ENCODE data around the gene HEPHL1.
A peak's percentile ranks its signal among the peaks of the same experiment; 100 is the strongest.
"Not testable (repeated sequence)": the region's sequence is repeated elsewhere in the genome, so short reads cannot be mapped to it uniquely, and the experiment has no call there.

HEPHL1 gene

GRCh38 chr11:94089341-94089740 lies 68.2 kb downstream of the HEPHL1 start:
- DNase-seq (ENCODE audit: low read depth, low spot score): no peak

- DNase-seq (ENCODE audit: low read depth, low spot score): no peak
Measured at GRCh38 chr11:94090401-94090800, 69.2 kb downstream of the HEPHL1 start.

GRCh38 chr11:94091091-94091490 lies 69.9 kb downstream of the HEPHL1 start:
- DNase-seq (ENCODE audit: low read depth, low spot score): no peak

GRCh38 chr11:94100253-94100652 lies 79.1 kb downstream of the HEPHL1 start:
- DNase-seq (ENCODE audit: low read depth, low spot score): no peak

GRCh38 chr11:94103471-94103870 lies 82.3 kb downstream of the HEPHL1 start:
- no peak for DNase-seq (ENCODE audit: low read depth, low spot score)

GRCh38 chr11:94104734-94105133 lies 83.6 kb downstream of the HEPHL1 start:
- no peak for DNase-seq (ENCODE audit: low read depth, low spot score)

GRCh38 chr11:94106716-94107115 lies 85.6 kb downstream of the HEPHL1 start:
- DNase-seq (ENCODE audit: low read depth, low spot score): no peak

GRCh38 chr11:94107363-94107762 lies 86.2 kb downstream of the HEPHL1 start:
- DNase-seq (ENCODE audit: low read depth, low spot score): no peak

GRCh38 chr11:94111241-94111640 lies 90.1 kb downstream of the HEPHL1 start:
- DNase-seq (ENCODE audit: low read depth, low spot score): no peak

GRCh38 chr11:94111660-94112059 lies 90.5 kb downstream of the HEPHL1 start:
- DNase-seq (ENCODE audit: low read depth, low spot score): no peak

- no peak for DNase-seq (ENCODE audit: low read depth, low spot score)
Measured at GRCh38 chr11:94112206-94112953, 91.2 kb downstream of the HEPHL1 start.

GRCh38 chr11:94117197-94117574 lies 96.0 kb downstream of the HEPHL1 start:
- DNase-seq (ENCODE audit: low read depth, low spot score): no peak

- no peak for DNase-seq (ENCODE audit: low read depth, low spot score)
Measured at GRCh38 chr11:94117871-94118270, 96.7 kb downstream of the HEPHL1 start.

GRCh38 chr11:94119676-94120075 lies 98.5 kb downstream of the HEPHL1 start:
- not testable (repeated sequence) for DNase-seq (ENCODE audit: low read depth, low spot score)

- not testable (repeated sequence) for DNase-seq (ENCODE audit: low read depth, low spot score)
Measured at GRCh38 chr11:94120516-94120915, 99.4 kb downstream of the HEPHL1 start.

- DNase-seq (ENCODE audit: low read depth, low spot score): no peak
Measured at GRCh38 chr11:94120946-94121345, 99.8 kb downstream of the HEPHL1 start.

GRCh38 chr11:94125407-94126115 lies 104.4 kb downstream of the HEPHL1 start:
- DNase-seq (ENCODE audit: low read depth, low spot score): no peak

- DNase-seq (ENCODE audit: low read depth, low spot score): no peak
Measured at GRCh38 chr11:94127638-94128037, 106.5 kb downstream of the HEPHL1 start.

GRCh38 chr11:94128291-94128745 lies 107.2 kb downstream of the HEPHL1 start:
- no peak for DNase-seq (ENCODE audit: low read depth, low spot score)

GRCh38 chr11:94128746-94129511 lies 107.8 kb downstream of the HEPHL1 start, which contains the start of gene PANX1:
PANX1 (plus strand) TSS chr11:94128841; CDS start chr11:94129313, 472 bp downstream.
- DNase-seq (ENCODE audit: low read depth, low spot score): peak; percentile 93

GRCh38 chr11:94129512-94130297 lies 108.6 kb downstream of the HEPHL1 start:
- DNase-seq (ENCODE audit: low read depth, low spot score): no peak
